ENCODE measurements around the gene AS3MT. TPM values are rescaled to one million over a fixed set of nuclear protein-coding genes. Genes with fewer than 3 reads are reported as not detected.

Gene AS3MT
- total RNA-seq, 2 experiments from 2014 or later = 1.4 TPM; not detected in 1

DNA sequence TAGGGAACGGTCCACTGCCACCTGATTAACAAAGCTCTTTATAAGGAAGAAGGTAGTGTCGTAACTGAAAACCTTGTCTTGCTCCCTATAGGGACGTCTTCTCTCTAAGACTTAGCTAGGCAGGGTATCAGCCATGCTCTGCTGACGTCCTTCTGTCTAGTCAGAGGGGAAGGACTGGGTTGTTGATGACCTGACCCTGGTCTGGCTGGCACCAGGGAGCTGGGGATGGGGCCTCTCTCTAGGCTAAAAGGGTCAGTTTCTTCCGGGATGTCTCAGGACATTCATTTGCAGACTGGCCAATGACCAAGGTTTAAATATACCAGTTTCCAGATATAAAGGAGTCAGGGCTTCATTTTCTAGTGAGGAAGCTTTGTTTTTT, 41.7 kb upstream of the AS3MT start:
- Mint-ChIP-seq H3K4me3 (no peak overlapping the region), H3K27me3 (no peaks in the 10 kb centered on the region), H3K4me1 (ENCODE audit: low read depth) (no peaks in the 10 kb centered on the region), H3K9me3 (no peaks in the 10 kb centered on the region), H3K36me3 (ENCODE audit: low read depth) (no peaks in the 10 kb centered on the region), H3K27ac (no peak overlapping the region)
- intact Hi-C loops (cut with micrococcal nuclease) = no loop called here
- ATAC-seq (no peak), DNase-seq (no peak)
- ChIA-PET POLR2A (no interaction called here), CTCF (interaction anchor here (1.8 kb wide), 1 partner anchor 9 kb away, joined by 6 read pairs; the partner anchor contains the start of gene CYP17A1)
- TF ChIP-seq, protein P1, sequence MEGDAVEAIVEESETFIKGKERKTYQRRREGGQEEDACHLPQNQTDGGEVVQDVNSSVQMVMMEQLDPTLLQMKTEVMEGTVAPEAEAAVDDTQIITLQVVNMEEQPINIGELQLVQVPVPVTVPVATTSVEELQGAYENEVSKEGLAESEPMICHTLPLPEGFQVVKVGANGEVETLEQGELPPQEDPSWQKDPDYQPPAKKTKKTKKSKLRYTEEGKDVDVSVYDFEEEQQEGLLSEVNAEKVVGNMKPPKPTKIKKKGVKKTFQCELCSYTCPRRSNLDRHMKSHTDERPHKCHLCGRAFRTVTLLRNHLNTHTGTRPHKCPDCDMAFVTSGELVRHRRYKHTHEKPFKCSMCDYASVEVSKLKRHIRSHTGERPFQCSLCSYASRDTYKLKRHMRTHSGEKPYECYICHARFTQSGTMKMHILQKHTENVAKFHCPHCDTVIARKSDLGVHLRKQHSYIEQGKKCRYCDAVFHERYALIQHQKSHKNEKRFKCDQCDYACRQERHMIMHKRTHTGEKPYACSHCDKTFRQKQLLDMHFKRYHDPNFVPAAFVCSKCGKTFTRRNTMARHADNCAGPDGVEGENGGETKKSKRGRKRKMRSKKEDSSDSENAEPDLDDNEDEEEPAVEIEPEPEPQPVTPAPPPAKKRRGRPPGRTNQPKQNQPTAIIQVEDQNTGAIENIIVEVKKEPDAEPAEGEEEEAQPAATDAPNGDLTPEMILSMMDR (IDR thresholded peaks at IDR 0.05) = no peak

DNA sequence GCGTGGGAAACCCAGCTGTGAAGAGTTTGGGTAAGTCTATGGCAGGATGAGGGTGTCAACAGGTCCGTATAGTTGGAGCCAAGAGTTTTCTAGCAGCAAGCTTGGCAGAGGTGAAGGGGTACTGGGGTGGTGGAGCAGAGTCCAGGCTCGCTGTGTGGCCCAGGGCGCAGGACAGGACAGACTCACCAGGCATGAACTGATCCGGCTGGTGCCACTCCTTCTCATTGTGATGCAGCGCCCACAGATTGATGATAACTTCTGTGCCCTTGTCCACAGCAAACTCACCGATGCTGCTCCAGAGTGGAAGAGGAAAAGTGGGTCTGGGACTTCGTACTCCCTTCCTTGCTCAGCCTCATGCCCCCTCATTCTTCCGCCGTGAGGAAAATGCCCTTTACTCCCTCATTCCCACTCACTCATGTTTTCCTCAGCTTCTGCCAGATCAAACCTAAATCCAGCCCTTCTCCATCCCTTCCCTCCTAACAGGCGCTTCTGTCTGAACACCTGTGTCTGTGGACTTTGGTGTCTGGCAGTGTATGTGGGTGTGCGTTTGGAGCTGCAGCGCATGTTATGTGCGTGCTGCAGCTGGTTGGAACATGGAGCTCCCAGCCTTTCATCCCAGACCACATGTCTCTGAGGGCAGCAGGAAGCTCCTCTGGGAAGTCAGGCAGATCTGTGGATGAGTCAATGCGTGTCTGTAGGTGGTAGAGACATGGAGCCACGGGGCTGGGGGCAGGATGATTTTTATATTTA, 37.8 kb upstream of the AS3MT start:
- intact Hi-C loops (cut with micrococcal nuclease) = loop anchor here (5.0 kb wide), 1 partner anchor 71 kb away; no protein-coding TSS in a partner anchor
- Mint-ChIP-seq H3K36me3 (ENCODE audit: low read depth) (no peaks in the 10 kb centered on the region), H3K4me1 (ENCODE audit: low read depth) (peaks cover 3% of the 10 kb centered on the region), H3K4me3 (no peak overlapping the region), H3K27ac (no peak overlapping the region), H3K27me3 (no peaks in the 10 kb centered on the region), H3K9me3 (no peaks in the 10 kb centered on the region)
- ChIA-PET POLR2A (no interaction called here), CTCF (interaction anchor here (0.7 to 2.1 kb wide), 2 partner anchors 70 to 240 kb away, joined by 3 to 9 read pairs; no protein-coding TSS in a partner anchor)
- ATAC-seq (no peak), DNase-seq (no peak)
- TF ChIP-seq, protein P1 (IDR thresholded peaks at IDR 0.05) = no peak

DNA sequence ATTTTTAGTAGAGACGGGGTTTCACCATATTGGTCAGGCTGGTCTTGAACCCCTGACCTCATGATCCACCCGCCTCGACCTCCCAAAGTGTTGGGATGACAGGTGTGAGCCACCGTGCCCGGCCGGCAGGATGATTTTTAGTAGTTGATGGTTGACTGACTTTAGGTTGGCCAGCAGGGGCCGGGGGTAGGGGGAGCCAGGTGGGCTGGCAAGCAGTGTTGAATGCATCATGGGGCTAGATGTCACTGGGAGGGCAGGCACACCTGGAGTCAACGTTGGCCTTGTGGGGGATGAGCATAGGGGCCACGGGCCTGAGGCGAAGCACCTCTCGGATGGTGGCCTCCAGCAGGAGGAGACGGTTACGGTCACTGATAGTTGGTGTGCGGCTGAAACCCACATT, 37.0 kb upstream of the AS3MT start:
- CTCF ChIA-PET = interaction anchor here (0.7 to 2.1 kb wide), 2 partner anchors 13 to 70 kb away, joined by 3 to 9 read pairs; no protein-coding TSS in a partner anchor
- Mint-ChIP-seq H3K36me3 (ENCODE audit: low read depth) (no peaks in the 10 kb centered on the region), H3K27me3 (no peaks in the 10 kb centered on the region), H3K4me1 (ENCODE audit: low read depth) (peaks cover 3% of the 10 kb centered on the region), H3K27ac (no peak overlapping the region), H3K4me3 (no peak overlapping the region), H3K9me3 (no peaks in the 10 kb centered on the region)
- no peak for ATAC-seq
- POLR2A ChIA-PET = interaction anchor here (0.8 kb wide), 1 partner anchor 90 kb away, joined by 3 read pairs; no protein-coding TSS in a partner anchor
- DNase-seq = no peak
- TF ChIP-seq, protein P1 (IDR thresholded peaks at IDR 0.05) = no peak
- intact Hi-C loops (cut with micrococcal nuclease) = loop anchor here (5.0 kb wide), 1 partner anchor 70 kb away; no protein-coding TSS in a partner anchor

DNA sequence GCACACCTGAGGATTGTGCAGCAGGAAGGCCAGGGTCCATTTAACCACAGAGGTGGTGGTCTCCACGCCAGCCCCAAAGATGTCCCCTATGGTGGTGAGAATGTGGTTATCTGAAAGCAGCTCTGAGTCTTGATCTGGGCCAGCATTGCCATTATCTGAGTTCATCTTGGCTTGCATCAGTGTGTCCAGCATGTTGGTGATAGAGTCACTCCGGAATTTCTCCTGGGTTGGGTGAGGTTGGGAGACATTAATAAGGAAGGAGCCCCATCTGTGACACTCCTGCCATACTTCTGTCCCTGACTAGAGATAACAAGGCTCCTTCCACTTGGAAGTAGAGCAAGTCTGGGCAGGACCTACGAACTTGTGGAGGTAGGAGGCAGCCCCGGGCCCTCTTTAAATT, 36.3 kb upstream of the AS3MT start:
- Mint-ChIP-seq H3K36me3 (ENCODE audit: low read depth) (no peaks in the 10 kb centered on the region), H3K27me3 (no peaks in the 10 kb centered on the region), H3K4me3 (no peak overlapping the region), H3K9me3 (peaks cover 3% of the 10 kb centered on the region), H3K27ac (no peak overlapping the region), H3K4me1 (ENCODE audit: low read depth) (peaks cover 3% of the 10 kb centered on the region)
- no peak for ATAC-seq
- ChIA-PET POLR2A (interaction anchor here (0.8 kb wide), 1 partner anchor 91 kb away, joined by 3 read pairs; no protein-coding TSS in a partner anchor), CTCF (interaction anchor here (1.1 to 2.1 kb wide), 2 partner anchors 42 to 69 kb away, joined by 3 to 9 read pairs; no protein-coding TSS in a partner anchor)
- TF ChIP-seq, protein P1 (IDR thresholded peaks at IDR 0.05) = no peak
- intact Hi-C loops (cut with micrococcal nuclease) = loop anchor here (5.0 kb wide), 1 partner anchor 69 kb away; no protein-coding TSS in a partner anchor
- DNase-seq = no peak

DNA sequence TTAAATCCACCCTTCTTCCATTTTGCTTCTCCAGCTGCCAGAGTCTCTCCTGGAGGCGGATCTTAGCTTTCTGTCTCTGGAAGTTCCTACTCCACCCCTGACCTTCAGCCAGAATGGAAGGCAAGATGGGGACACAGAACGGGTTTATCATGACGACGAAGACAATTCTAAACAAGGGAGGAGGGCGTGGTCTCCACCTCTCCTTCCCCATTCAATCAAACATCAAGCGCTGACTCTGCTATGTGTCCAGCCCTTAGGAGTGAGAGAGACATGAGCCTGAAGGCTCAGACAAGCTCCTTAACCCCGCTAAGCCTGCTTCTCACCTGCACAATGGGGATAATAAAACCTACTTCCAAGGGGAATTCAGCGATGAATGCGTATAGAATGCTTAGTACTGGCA, 35.1 kb upstream of the AS3MT start:
- no peak overlapping the region for H3K4me3 Mint-ChIP-seq
- TF ChIP-seq, protein P1 (IDR thresholded peaks at IDR 0.05) = no peak
- POLR2A ChIA-PET = no interaction called here
- ATAC-seq = no peak
- CTCF ChIA-PET = interaction anchor here (0.8 to 4.8 kb wide), 5 partner anchors 13 to 236 kb away, joined by 4 to 71 read pairs (median 6); no protein-coding TSS in a partner anchor
- no peaks in the 10 kb centered on the region for H3K36me3 Mint-ChIP-seq (ENCODE audit: low read depth)
- H3K4me1 Mint-ChIP-seq (ENCODE audit: low read depth) = peaks cover 3% of the 10 kb centered on the region
- H3K27me3 Mint-ChIP-seq = no peaks in the 10 kb centered on the region
- H3K27ac Mint-ChIP-seq = no peak overlapping the region
- intact Hi-C loops (cut with micrococcal nuclease) = loop anchor here (5.0 kb wide), 1 partner anchor 68 kb away; no protein-coding TSS in a partner anchor
- DNase-seq = no peak
- H3K9me3 Mint-ChIP-seq = peaks cover 6% of the 10 kb centered on the region

Data from activated CD8-positive, alpha-beta T cell treated with anti-CD3 and anti-CD28 coated beads for 36 hours (primary cell).